GM21390 (cell line): Measurements from ENCODE around the gene RTRAF.

ENCODE experiments used
- ATAC-seq: cut with Tn5 transposase; IDR thresholded peaks from one replicate; pipeline ENCODE4 v1.9.1; 2021; ENCODE audit not compliant: unreplicated experiment

Gene RTRAF

GRCh38 chr14:52020161-52020714 lies 30.9 kb downstream of the RTRAF start:
- no peak for ATAC-seq

- no peak for ATAC-seq
Observed at GRCh38 chr14:52020866-52021717, 31.7 kb downstream of the RTRAF start.

- ATAC-seq = peak; percentile 77
Observed at GRCh38 chr14:52021957-52022600, 32.7 kb downstream of the RTRAF start.

- no peak for ATAC-seq
Observed at GRCh38 chr14:52023518-52023917, 34.2 kb downstream of the RTRAF start.

- no peak for ATAC-seq
Observed at GRCh38 chr14:52025310-52025709, 36.0 kb downstream of the RTRAF start.

GRCh38 chr14:52026017-52026660 lies 36.8 kb downstream of the RTRAF start:
- no peak for ATAC-seq

GRCh38 chr14:52026901-52027300 lies 37.6 kb downstream of the RTRAF start:
- ATAC-seq = no peak

GRCh38 chr14:52029881-52030280 lies 40.5 kb downstream of the RTRAF start:
- ATAC-seq = no peak

- ATAC-seq = no peak
Observed at GRCh38 chr14:52031781-52032180, 42.4 kb downstream of the RTRAF start.

GRCh38 chr14:52032204-52032801 lies 43.0 kb downstream of the RTRAF start:
- no peak for ATAC-seq

GRCh38 chr14:52033101-52033642 lies 43.8 kb downstream of the RTRAF start:
- ATAC-seq = no peak

- no peak for ATAC-seq
Observed at GRCh38 chr14:52039124-52039815, 49.9 kb downstream of the RTRAF start.

GRCh38 chr14:52040598-52040997 lies 51.3 kb downstream of the RTRAF start:
- ATAC-seq = no peak

GRCh38 chr14:52042371-52043289 lies 53.3 kb downstream of the RTRAF start:
- no peak for ATAC-seq

GRCh38 chr14:52043690-52044089 lies 54.3 kb downstream of the RTRAF start:
- ATAC-seq = no peak

GRCh38 chr14:52044791-52045522 lies 55.6 kb downstream of the RTRAF start:
- no peak for ATAC-seq

- no peak for ATAC-seq
Observed at GRCh38 chr14:52046376-52046917, 57.1 kb downstream of the RTRAF start.

- ATAC-seq = no peak
Observed at GRCh38 chr14:52048116-52048515, 58.8 kb downstream of the RTRAF start.
